ENCODE measurements around the gene CRB1. TPM values are rescaled to one million over a fixed set of nuclear protein-coding genes. Genes with fewer than 3 reads are reported as not detected.

CRB1 gene
- total RNA-seq, 1 experiment from 2014 or later, result not detected

DNA sequence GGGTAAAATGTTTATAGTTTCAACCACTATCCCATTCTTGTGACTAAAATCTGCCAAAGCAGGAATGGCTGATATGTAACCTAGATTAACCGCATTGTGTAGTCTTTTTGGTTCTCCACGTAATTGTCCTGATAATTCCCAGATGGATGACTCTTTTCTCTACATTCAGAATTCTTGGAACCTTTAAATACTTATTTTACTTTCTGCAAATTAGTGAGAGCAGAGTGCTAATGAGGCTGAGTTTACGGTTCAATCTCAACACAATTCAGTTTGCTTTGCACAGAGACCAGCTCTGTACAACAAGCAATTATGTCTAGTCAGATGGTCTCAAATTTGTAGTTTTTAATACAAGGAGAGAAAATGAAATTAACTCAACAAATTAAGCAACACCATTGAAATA, 9.1 kb downstream of the CRB1 start:
- no peak overlapping the region for H4K8ac ChIP-seq (replicated peaks; ENCODE audit: insufficient read length, low read depth, low read length)
- H3K79me2 ChIP-seq (ENCODE audit: insufficient read depth, low read length), result no peaks in the 10 kb centered on the region
- TF ChIP-seq, protein P1, sequence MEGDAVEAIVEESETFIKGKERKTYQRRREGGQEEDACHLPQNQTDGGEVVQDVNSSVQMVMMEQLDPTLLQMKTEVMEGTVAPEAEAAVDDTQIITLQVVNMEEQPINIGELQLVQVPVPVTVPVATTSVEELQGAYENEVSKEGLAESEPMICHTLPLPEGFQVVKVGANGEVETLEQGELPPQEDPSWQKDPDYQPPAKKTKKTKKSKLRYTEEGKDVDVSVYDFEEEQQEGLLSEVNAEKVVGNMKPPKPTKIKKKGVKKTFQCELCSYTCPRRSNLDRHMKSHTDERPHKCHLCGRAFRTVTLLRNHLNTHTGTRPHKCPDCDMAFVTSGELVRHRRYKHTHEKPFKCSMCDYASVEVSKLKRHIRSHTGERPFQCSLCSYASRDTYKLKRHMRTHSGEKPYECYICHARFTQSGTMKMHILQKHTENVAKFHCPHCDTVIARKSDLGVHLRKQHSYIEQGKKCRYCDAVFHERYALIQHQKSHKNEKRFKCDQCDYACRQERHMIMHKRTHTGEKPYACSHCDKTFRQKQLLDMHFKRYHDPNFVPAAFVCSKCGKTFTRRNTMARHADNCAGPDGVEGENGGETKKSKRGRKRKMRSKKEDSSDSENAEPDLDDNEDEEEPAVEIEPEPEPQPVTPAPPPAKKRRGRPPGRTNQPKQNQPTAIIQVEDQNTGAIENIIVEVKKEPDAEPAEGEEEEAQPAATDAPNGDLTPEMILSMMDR (conservative IDR thresholded peaks at IDR 0.05), result no peak
- no peaks in the 10 kb centered on the region for H3K4me1 Mint-ChIP-seq
- no peak overlapping the region for H3K4me2 ChIP-seq (ENCODE audit: insufficient read depth, insufficient read length, low read length)
- no CpG with 5 or more reads among the region's 3 CpGs for WGBS (ENCODE audit: extremely low coverage, insufficient read length, low lambda C conversion rate)
- no peak overlapping the region for H3K4me3 Mint-ChIP-seq
- no peak overlapping the region for H3K4ac ChIP-seq (ENCODE audit: low read depth, low read length)
- no peaks in the 10 kb centered on the region for H3K23me2 ChIP-seq (ENCODE audit: insufficient read length, low read depth, low read length, poor library complexity, severe bottlenecking)
- no peak overlapping the region for H3K18ac ChIP-seq (ENCODE audit: insufficient read length, low read depth, low read length)
- H2AK5ac ChIP-seq (ENCODE audit: insufficient read length, low read length), result no peak overlapping the region
- no peaks in the 10 kb centered on the region for H3K9me3 Mint-ChIP-seq
- H3K9me3 ChIP-seq (ENCODE audit: control insufficient read depth, low read depth, low read length), result no peaks in the 10 kb centered on the region
- no peak overlapping the region for H2BK15ac ChIP-seq (ENCODE audit: low read depth, low read length)
- H2BK5ac ChIP-seq (ENCODE audit: insufficient read length, low read length), result no peak overlapping the region
- no peak overlapping the region for H2BK20ac ChIP-seq (ENCODE audit: low read depth, low read length, poor library complexity, severe bottlenecking)
- H3K27me3 ChIP-seq (ENCODE audit: insufficient read depth, low read length), result no peaks in the 10 kb centered on the region
- no peak overlapping the region for H2BK120ac ChIP-seq (ENCODE audit: low read depth, low read length, poor library complexity, severe bottlenecking)
- no peak overlapping the region for H2BK12ac ChIP-seq (ENCODE audit: insufficient read length, low read depth, low read length)
- H4K5ac ChIP-seq (ENCODE audit: insufficient read length, low read depth, low read length), result no peak overlapping the region
- H2AFZ ChIP-seq (ENCODE audit: low read length), result no peak overlapping the region
- H4K20me1 ChIP-seq (ENCODE audit: control insufficient read depth, insufficient read depth, insufficient read length), result no peaks in the 10 kb centered on the region
- H3K23ac ChIP-seq (ENCODE audit: insufficient read length, low read depth, low read length), result no peak overlapping the region
- no peaks in the 10 kb centered on the region for H3K36me3 Mint-ChIP-seq (ENCODE audit: insufficient read depth in 1 of 3, low read depth in 3 of 3)
- H3K27ac Mint-ChIP-seq, result no peak overlapping the region
- no peaks in the 10 kb centered on the region for H3K27me3 Mint-ChIP-seq (ENCODE audit: low read depth)
- H3K27ac ChIP-seq (ENCODE audit: insufficient read length, low read depth, low read length), result no peak overlapping the region
- no peak overlapping the region for H4K91ac ChIP-seq (ENCODE audit: insufficient read length, low read depth, low read length)
- no peaks in the 10 kb centered on the region for H3K79me1 ChIP-seq (ENCODE audit: insufficient read depth, low read depth, low read length, poor library complexity, severe bottlenecking)
- no peak overlapping the region for H3K14ac ChIP-seq (ENCODE audit: insufficient read depth, low read length)
- H3T11ph ChIP-seq (ENCODE audit: low read length), result no peak overlapping the region
- DNase-seq, result no peak
- no peak overlapping the region for H3K56ac ChIP-seq (ENCODE audit: insufficient read length, low read depth, low read length)
- no peaks in the 10 kb centered on the region for H3K4me1 ChIP-seq (ENCODE audit: insufficient read depth, low read length)
- no peak overlapping the region for H3K9ac ChIP-seq (ENCODE audit: extremely low read depth, insufficient read length, low read length)
